GM12874 (cell line): ENCODE results near the gene RNF149.

Experiments
- CTCF ChIP-seq: IDR thresholded peaks from 2 replicates; pipeline ENCODE4 v1.5.1; 2011; ENCODE audit warnings: low read depth, mild to moderate bottlenecking, control low read depth, low read length, moderate library complexity; ENCODE audit not compliant: insufficient read depth

Gene RNF149

GRCh38 chr2:101351207-101351606 lies 42.7 kb upstream of the RNF149 start:
- TF ChIP-seq CTCF, result no peak

DNA sequence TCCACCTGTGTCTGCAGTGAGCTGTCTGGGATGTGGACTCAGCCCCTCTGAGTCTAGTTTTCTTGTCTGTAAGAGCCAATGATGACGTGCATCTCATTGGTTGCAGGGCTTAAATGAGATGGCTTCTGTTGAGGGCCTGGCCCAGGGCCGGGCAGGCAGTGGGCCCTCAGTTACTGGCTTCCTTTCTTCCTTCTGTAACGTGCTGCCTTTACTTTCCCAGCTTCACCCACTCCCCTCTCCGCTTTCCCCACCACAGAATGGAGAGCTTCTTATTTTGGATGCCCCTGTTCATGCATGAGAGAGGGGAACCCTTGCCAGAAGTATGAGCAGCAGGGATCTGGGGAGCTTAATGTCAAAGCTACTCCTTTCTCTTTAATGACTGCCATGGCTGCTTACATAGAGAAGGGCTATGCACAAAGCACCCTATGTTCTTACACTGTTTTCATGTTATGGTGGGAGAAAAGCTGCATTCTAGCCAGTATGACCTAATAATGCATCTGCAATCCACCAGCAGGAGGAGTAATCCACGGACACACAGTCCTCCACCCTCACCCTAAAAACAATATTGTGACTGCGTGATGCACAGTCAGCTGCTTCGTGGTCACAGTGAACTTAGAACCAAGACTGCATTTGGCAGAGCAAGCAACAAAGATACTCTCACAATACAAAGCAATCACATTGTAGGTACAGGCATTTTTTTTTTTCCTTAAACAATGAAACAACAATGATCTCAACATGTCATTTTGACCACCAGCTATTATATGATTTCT lies 41.6 kb upstream of the RNF149 start:
- no peak for TF ChIP-seq CTCF

GRCh38 chr2:101348883-101349282 lies 40.4 kb upstream of the RNF149 start:
- TF ChIP-seq CTCF, result no peak

DNA sequence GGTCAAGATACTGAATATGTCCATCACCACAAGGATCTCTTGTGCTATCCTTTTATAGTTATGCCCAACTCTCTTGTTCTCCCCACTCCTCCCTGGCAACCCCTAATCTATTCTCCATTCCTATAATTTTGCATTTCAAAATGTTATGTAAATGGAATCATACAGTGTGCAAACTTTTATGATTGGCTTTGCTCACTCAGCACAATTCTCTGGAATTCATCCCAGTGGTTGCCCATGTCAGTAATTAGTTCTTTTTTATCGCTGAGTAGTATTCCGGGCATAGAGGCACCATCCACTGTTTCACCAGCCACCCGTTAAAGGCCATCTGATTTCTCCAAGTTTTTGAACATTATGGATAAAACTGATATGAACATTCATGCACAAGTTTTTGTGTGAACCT lies 38.4 kb upstream of the RNF149 start:
- TF ChIP-seq CTCF, result no peak

GRCh38 chr2:101344137-101344536 lies 35.6 kb upstream of the RNF149 start:
- TF ChIP-seq CTCF, result no peak

GRCh38 chr2:101342625-101343008 lies 34.1 kb upstream of the RNF149 start:
- no peak for TF ChIP-seq CTCF

DNA sequence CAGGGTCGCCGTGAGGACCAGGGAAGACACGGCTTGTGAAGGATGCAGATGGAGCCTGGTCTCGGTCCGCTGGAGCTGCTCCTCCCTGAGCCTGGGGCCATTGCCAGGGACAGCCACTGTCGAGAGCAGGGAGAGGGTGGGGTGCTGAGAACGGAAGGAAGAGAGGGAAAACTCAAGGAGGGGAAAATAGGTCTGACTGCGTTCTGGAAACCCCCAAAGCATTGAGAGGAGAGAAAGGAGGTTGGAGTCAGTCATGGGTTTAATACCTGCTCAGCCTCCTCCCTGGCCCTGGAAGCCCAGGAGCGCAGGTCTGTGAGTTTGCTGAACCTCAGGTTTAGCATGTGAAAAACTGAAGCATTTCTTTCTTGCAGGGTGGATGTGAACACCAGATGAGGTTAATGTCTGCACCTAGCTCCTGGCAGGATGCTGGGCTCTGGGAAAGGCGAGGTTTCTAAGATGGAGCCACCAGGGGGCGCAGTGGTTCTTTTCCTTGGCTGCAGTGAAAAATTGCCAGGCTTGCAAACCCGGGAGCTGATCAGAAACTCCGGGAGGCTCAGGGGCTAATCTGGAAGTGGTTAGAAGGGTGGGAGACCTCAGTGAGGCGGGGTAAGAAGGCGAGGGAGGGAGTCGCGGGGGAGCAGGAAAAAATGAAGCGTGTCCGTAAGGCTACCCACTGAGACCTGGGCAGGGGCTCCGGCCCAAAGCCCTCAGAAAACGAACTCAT lies 33.6 kb upstream of the RNF149 start:
- TF ChIP-seq CTCF, result peak; percentile 83
